Stomach (tissue), 4 donors: ENCODE results near the gene SOAT2.

Source experiments
- POLR2A ChIP-seq, 4 donors: fragments of 450-650 bp; IDR thresholded peaks; one replicate each; pipeline ENCODE4 v1.6.1; 2016; ENCODE audit warnings: antibody characterized with exemption in 4 of 4, control low read depth in 2 of 4, mild to moderate bottlenecking in 1 of 4, moderate library complexity in 1 of 4
- POLR2AphosphoS5 ChIP-seq, 3 donors: sonication (generic); formaldehyde crosslinking; IDR thresholded peaks; one replicate each; pipeline ENCODE4 v1.6.1; 2016; ENCODE audit warnings: antibody characterized with exemption in 3 of 3
- TF ChIP-seq, protein P1 (sequence below), 7 experiments: fragments of 450-650 bp in 4 of 7; fragments of 200-600 bp in 3 of 7; sonication (generic) in 3 of 7; IDR thresholded peaks; one replicate each; pipeline ENCODE4 v1.5.1; 2016 to 2019; ENCODE audit warnings: antibody characterized with exemption in 7 of 7, control low read depth in 2 of 7, mild to moderate bottlenecking in 1 of 7

DNA sequence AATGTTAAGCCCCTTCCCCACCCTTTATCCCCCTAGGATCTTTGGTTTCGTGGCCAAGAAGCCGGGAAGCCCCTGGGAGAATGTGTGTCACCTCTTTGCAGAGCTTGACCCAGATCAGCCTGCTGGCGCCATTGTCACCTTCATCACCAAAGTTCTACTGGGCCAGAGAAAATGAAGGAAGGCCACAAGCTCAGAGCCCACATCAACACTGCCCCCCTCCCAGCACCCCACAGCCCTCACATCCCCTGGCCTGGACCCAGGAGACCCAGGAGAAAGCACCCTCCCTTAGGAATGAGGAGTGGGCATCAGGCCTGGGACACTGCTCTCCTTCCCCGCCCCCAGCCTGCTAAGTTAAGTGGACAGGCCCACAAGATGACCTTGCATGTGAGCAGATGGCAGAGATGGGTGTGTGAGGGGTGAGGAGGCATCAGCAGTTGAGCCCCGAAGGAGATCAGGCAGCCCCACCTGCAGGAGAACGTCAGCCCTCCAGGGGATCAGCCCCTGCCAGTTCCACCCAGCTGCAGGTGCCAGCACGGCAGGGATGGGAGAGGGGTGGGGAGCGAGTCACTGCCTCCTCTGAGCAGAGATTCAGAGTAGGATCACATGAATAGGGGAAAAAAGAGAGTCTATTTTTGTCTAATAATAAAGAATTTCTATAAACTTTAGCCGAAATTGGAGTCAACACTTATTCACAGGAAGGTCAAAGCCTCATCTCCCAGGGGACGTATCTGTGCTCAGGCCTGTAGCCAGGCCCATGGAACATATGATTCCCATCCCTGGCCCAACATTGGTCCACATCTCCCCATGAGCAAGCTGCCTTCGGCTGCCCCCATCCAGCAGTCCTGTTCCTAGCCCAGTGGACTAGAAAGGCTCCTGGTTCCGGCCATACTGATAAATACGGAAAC is 39.3 kb upstream of the SOAT2 start:
- TF ChIP-seq, protein P1, sequence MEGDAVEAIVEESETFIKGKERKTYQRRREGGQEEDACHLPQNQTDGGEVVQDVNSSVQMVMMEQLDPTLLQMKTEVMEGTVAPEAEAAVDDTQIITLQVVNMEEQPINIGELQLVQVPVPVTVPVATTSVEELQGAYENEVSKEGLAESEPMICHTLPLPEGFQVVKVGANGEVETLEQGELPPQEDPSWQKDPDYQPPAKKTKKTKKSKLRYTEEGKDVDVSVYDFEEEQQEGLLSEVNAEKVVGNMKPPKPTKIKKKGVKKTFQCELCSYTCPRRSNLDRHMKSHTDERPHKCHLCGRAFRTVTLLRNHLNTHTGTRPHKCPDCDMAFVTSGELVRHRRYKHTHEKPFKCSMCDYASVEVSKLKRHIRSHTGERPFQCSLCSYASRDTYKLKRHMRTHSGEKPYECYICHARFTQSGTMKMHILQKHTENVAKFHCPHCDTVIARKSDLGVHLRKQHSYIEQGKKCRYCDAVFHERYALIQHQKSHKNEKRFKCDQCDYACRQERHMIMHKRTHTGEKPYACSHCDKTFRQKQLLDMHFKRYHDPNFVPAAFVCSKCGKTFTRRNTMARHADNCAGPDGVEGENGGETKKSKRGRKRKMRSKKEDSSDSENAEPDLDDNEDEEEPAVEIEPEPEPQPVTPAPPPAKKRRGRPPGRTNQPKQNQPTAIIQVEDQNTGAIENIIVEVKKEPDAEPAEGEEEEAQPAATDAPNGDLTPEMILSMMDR (IDR thresholded peaks at IDR 0.05), result no peak
- TF ChIP-seq POLR2AphosphoS5 (IDR thresholded peaks at IDR 0.05) (peak in 1 of 3 donors; percentile 2), POLR2A (IDR thresholded peaks at IDR 0.05) (no peak)
